NCI-H82 (cell line): ENCODE data around the gene NECTIN1.

ENCODE experiments used
- DNase-seq: peaks from one replicate; lab custom pipeline; 2025; lab: John Stamatoyannopoulos, UW

The NECTIN1 gene

DNA sequence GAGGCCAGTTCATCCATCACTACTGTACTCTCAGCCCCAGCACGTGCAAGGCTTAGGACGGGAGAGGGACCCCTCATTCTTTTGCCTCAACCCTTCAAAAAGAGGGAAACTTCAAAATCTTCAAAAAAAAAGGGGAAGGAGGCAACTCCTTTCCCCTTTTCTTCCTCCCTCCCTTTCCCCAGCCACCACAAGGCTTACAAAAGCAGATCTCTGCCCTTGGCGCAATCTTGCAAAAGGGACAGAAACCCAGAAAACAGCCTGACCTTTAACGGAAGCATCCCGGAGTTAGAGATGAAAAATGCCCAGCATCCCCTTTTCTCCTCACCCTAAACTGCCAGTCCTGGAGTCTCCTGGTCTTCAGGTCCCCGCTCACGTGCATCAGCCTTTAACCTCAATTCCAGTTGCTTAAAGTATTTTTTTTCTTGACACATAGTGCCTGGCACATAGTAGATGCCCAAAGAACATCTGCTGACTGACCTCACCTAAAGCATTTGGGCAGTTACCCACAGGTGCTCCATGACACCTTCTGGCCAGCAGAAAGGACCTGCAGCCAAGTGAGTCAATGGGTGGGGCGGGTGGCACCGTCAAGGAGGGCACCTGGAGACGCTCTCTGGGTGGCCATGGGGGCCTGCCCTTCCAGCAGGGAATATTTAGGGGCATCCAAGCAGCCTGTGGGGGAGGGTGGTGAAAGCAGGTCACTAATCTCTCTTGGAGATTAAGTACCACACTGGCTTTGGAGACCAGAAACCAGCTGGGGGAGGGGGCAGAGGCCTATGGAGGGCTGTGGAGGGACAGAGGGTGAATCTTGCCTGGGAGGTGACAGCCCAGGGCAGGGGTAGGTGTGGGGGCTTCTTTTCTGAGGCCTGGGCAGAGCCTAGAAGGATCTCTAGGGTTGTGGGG, 16.3 kb downstream of the NECTIN1 start:
- peak; percentile 92 for DNase-seq

DNA sequence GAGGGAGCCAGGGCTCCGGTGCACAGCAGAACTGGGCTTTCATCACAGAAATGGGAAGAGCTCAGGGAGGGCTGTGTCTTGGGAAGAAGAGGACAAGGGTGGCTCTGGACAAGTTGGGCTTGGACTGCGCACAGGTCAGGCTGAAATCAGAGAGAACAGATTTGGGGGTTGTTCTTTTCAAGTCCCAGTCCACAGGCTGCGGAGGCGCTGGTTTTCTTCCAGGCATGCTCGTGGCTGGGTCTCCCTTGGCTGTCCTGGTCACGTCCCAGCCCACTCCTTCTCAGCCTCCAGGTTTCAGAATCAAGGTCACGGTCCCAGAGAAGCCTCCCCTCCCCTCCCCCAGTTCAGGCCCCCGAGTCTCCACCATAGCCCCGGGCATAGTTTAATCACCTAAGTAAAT, 17.0 kb downstream of the NECTIN1 start:
- DNase-seq: peak; percentile 30

DNA sequence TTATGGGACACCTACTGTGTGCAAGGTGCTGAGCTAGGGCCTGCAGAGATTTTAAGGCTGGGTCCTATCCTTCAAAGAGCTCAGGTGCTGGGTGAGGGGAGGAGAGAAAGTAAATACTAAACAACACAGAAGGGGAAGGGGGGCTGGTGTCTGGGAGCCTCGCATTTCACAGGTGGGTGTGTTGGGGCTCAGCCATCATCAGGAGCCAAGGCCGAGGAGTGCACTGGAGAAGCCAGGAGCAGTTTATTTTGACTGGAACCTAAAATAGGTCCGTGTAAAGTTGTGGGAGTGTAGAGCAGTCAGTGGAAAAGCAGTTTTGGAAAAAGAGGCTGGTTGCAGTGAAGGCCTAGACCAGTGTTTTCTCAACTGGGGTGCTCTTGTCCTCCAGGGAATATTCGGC, 17.5 kb downstream of the NECTIN1 start:
- no peak for DNase-seq

DNA sequence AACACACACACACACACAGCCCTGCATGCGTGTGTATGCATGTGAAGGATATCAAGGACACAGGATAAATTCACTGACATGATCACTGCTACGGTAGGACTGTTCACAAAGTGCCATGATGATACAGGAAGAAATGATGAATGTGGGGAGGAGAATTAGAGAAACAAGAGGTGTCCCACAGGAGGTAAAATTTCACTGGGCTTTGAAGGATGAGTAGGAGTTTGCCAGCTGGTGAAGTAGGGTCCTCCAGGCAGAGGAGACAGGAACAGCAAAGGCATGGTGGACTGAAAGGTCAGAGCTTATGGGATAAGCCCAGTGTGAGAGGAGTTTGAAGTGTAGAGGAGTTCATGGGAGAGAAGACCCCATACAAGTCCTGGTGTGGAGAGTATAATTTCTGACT, 18.6 kb downstream of the NECTIN1 start:
- no peak for DNase-seq

DNA sequence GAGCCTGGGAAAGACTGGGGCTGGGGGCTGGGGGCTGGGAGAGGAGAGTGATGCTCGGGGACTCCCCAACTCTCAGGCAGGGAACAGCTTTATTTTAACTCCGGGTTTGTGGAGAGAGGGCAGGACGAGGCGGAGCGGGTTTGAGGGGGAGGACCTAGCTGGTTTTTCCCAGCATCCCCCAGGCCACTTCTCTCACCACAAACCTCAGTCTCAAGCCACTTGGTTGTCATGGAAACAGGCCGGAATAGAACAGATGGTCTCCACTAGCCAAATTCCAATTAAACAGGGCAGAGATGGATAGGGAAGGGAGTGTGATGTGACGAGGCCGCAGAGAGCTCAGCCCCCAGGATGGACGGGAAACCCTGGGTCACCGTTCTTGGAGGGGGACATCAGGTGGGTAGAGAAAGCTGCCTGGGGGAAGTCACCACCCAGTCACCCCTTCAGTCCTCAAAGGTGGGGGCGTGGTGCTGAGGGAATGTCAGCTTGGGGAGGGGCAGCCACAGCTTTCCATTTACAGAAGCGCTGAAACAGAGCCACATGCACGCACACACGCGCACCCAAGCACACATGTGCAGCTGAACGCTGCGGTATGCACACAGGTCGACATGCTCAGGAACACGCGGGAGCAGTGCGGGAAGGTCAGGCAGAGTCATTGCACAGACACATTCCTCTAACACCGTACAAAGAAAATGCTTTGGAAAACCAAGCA, 19.2 kb downstream of the NECTIN1 start:
- peak; percentile 93 for DNase-seq

DNA sequence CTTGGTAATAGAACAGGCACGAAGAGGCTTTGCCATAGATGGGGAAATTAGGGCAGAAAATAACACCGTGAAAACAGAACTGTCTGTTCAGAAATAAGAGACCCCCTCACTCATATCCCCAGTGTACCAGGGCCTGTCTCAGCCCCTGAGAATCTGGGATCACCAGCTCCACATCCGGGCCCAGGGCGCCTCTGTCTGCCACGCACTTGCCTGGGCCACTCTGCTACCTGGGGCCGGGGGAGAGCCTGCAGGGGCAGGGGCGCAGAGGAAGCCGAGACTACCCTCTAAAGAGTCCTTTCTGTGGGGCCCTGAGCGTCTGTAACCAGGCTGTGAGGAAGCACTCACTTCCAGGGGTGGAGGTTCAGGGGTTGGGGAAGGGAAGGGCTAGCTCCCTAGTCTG, 19.8 kb downstream of the NECTIN1 start:
- DNase-seq: no peak

DNA sequence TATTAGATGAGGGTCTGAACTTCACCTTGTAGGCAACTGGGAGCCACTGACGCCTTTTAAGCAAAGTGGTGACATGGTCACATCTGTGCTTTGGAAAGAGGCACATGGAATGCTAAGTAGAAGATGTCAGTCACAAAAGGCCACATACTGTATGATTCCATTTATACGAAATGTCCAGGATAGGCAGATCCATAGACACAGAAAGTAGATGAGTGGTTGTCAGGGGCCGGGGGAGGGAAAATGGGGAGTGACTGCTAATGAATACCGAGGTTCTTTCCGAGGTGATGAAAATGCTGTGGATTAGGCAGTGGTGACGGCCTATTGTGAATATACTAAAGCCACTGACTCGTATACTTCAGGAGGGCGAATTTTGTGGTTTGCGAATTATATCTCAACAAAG, 20.6 kb downstream of the NECTIN1 start:
- DNase-seq: no peak

DNA sequence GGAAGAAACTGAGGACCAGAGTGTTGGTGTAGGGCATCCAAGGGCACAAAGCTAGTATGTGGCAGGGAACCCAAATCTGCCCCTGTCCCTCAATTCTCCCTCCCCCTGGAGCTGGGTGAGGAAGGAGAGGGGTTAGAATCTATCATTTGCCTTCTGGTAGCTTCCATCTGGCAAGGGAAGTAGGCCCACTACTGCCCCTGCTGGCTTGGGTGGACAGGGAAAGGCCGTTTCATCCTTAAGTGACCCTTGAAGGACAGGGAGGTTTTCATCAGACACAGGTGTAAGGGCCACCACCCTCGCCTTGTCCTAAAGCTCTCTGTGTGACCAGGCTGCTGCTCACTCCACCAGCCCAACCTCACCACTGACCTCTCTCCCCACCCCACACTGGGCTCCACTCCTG, 22.1 kb downstream of the NECTIN1 start:
- DNase-seq: peak; percentile 22

DNA sequence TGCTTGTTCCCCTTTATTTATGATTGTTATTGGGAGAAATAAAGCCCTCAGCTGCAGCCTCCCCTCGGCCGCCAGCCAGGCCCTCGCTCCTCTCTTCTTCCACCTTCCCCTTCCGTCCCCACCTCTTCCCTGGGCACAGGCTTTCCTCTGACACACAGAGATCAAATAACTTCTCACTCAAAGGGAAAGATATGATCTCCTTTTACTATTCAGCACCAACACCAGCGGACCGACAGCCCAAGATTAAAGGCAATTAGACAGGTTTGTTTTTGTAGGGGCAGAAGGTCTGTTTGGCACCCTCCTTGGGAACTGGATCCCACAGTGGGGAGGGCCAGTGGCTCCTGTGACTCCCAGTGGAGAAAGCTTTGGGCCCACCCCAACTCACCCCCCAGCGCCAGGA, 23.0 kb downstream of the NECTIN1 start:
- peak; percentile 61 for DNase-seq

DNA sequence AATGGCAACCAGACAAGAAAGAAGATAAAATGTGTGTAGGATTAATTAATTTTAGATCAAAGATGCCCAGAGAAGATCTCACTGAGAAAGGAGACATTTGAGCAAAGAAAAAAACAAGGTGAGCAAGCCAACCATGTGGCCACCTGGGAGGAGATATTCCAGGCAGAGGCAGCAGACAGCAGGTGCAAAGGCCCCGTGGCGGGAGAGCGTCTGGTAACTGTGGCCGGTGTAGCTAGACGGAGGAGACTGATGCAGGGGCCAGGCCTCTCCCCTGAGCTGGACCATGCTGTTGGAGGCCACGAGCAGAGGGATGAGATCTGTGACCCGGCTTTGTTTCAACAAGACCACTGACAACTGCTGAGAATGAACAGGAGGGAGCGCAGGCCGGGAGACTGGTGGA, 23.6 kb downstream of the NECTIN1 start:
- DNase-seq: no peak

DNA sequence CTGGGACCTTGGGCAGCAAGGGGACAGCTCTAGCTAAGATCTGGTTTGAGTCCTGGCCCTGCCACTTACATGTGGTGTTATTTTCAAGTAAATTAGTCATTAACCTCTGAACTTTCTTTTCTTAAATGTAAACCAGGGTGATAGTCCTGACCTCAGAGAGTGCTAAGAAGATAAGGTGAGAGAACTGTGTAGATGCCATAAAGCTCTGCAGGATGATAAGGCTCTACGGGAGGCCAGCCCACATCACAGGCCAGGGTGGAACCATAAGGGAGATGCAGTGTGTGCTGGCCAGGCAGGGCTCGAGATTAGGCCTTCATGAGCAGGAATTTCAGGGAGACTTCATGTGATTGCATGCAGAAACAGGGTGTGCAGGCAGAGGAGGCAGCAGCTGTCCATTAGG, 24.2 kb downstream of the NECTIN1 start:
- DNase-seq: no peak

DNA sequence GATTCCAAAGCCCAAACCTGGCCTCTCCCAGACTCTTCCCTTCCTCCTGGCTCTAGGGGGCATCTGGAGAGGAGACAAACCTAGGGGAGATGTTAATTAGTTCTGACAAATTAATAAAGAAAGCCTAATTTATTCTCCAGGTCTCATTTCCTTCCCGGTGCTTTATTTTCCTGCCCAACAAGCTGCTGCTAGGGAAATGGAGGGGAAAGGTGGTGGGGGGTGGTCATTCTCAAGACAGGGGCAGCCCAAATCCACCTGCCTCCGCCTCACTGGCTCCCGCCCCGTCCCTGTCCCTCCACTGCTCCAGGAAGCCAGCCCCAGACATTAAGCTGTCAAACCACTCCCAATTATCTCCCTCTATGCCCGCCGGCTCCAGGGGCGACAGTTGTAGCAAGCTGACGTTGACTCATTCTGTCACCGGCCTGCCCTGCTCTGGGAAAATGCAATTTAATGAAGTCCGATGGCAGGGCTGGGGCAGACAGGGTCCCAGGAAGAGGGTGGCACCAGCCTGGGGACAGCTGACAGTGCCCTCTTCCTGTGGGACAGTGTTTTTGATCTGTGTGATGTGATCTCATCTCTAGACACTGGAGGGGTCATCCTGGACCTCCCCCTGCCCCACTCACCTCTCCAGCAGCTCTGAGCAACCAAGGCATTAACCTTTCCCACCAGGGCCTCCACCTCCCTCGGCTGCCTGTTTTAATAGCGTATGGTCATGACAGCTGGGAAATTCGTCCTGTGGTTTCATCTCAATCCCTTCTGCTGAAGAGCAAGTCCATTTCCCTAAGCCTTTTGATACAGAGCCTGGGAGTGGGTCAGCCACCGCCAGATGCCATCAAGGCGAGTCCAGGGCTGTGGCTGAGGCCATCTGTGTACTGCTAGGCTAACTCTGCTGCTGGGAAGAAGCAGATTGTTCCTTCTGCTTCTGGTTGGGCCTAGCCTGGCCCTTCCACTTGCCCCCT, 27.1 kb downstream of the NECTIN1 start:
- DNase-seq: peak; percentile 96

DNA sequence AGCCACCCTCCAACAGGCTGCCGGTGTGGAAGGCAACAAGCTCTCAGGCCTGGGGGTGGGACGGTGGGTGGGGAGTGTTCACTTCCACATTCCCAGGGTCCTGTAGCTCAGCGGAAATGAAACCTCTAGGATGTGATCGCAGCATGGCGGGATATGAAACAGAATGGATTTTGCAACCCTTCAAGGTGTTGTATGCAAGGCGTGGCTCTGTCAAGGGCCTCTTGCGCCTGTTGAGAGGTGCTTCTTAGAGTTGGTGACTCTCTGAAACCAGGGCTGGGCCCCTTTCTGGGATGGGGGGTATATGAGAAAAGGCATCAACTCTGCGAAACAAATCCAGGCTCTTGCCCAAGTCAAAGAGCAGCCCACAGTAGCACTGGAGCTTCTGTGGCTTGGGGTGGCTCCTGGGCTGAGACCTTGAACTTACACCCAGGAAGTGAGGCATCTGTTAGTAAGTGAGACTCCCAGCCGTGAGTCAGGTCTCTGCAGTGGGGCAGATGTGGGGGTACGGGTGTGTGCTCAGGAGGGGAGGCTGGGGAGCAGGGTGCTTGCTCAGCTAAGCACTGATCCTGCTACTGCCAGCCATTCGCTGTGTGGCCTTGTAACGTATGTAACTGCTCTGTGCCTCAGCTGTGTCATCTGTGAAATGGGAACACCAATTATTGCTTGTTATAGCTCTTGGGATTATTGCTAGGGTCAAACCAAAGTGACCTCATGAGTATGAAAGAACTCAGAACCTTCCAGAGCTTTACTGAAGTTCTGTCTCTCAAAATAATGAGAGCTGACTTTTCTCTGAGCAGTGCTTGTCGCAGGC, 28.3 kb downstream of the NECTIN1 start:
- no peak for DNase-seq

DNA sequence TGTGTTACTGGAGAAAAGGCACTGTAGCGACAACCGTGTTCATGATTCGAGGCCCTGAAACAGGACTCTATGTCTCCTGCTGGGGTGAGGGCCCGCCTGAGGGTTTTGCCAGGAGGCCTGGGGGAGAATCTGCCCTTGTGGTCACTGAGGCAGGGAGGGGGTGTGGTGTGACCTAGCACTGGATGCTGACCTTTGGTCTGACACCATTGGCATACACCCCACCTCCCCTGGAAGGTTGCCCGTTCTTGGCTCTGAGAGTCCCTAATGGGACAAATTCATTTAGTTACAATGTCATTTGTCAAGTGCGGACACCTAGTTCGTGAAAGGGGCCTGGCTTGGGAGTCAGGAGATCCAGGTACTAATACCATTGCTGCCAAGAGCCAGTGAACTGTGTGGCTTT, 29.0 kb downstream of the NECTIN1 start:
- DNase-seq: no peak

DNA sequence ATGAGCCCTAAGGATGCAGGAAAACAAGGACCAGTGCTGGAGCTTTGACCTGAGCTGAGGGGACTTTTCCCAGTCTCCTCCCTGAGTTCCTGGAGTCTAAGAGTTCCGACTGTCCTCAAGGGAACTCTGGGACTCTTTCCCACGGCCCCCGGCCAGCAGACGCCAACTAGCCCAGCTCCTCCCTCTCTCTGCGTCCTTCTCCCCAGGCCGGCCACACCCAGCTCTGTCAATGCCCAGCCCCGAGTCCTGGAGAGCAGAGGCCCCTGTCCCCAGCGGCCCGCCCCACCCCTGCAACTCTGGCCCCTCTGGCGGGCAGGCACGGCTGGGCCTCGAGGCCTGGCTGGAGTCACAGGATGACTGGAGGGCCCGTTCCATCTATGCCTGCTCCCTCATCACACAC, 29.8 kb downstream of the NECTIN1 start:
- DNase-seq: no peak

DNA sequence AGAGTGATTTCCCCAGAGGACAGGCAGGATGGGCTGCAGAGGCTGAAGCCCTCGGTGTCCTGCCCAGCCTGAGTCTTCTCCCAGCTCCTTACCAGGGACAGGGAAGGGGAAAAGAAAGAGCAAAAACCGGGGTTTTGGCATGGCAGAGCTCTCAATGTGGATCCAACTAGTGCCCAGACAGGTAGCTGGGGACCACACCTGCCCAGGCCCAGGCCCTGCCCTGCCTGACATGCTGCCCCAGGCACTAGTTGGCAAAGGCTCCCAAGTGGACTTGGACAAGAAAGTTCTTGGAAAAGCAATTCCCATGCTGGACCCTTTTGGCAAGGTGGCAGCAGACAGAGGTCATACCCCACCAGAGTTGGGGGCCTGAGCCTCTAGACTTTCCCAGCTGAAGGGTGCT, 31.1 kb downstream of the NECTIN1 start:
- DNase-seq: no peak

DNA sequence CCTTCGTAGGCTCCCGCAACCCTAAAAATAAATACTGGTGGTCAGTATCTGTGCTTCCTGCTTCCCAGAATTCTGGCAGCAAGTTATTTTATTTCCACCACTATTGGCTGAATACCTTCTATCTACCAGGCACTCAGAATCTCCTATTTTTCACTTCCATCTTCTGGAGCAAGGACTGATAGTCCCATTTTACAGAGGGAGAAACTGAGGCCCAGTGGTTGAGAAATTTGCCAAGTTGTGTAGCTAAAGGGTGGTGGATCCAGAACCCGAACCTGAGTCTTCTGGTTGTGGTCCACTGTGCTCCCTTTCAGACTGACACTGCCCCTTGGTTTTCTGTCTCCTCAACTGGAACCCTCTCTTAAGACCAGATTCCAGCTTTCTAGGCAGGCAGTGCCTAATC, 31.6 kb downstream of the NECTIN1 start:
- DNase-seq: no peak

DNA sequence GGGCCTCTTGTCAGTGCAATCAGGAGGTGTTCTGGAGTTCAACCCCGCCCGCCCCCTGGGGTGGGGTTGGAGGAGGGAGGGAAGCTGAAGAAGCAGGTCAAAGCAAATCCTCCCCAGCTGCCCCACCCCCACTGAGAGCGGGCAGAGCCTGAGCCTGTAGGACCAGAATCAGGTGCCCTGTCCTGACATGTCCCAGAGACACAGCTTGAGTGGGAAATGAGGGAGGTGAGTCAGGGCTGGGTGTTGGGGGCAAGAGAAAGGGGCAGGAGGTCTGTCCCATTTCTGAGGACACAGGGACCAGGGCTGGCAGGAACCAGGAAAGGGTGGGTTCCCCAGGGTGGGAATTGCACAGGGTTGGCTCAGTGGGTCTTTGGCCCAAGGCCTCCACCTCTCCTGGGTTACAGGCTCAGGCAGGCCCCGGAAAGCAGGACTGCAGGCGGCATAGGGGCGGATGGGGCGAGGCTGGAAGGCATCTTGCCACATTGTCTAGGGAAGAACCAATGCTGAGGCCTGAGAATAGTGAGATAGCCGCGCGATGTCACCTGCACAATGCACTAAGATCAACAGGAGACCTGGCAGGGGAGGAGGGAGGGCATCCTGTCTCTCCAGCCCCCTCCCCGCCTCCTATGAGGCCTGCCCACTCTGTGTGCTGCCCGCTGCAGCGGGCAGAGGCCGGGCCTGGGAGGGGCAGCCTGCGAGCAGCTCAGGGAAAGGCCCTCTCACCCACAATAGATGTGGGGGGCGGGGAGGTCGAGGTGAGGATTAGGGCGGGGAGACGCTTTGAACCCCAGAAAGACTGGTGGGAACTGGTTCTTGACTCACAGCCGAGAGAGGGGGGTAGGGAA, 32.4 kb downstream of the NECTIN1 start:
- DNase-seq: peak; percentile 53

DNA sequence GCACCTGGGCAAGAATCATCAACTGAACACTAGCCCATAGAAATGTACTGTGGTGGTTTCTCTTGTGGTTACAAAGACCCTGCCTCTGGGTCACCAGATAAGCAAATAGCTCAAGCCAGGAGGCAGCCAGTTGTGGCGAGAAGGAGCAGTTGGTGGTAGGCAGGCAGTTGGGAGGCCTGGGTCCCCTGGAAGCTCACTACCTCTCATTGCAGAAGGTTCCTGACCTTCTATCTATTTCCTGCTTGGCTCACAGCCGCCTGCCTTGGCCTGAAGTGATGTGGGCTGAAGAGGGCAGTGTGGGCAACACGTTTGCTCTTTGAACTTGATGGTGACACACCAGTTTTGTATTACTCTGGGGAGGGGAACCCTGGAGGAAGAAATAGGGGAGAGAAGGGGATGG, 34.7 kb downstream of the NECTIN1 start:
- peak; percentile 35 for DNase-seq

DNA sequence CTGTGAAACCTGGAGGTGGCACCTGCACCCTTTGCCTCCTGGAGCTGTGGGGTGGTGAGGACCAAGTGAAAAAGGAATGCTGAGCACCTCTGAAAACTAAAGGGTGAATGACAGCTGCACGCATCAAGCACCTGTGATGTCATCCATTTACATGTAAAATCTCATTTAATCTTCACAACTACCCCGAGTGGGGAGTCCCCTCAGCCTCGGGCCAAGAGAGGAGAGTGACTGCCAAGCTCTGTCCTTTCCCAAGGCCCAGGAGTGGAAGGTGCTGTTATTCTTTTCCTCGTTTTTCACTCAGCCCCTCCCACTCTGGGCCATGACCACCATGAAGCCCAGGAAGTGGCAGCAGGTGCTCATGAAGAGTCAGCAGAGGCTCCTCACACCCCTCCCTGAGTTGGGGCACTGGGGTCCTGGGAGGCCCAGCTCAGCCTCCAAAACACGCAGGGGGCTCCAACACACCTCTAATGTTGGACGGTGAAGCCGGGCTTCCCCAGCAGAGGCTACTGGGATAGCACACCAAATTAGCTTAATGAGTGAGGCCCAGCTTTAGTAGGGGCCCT, 35.7 kb downstream of the NECTIN1 start:
- peak; percentile 27 for DNase-seq
